Activated naive CD4-positive, alpha-beta T cell treated with anti-CD3 and anti-CD28 coated beads for 36 hours (primary cell): ENCODE data around the gene CBR3. TPM values are rescaled to one million over a fixed set of nuclear protein-coding genes. Genes with fewer than 3 reads are reported as not detected.
A peak's percentile ranks its signal among the peaks of the same experiment; 100 is the strongest.

Source experiments
- CTCF ChIA-PET: fragments of 350-600 bp; sonication (Branson Sonifier 250); formaldehyde crosslinking; loops from one replicate; lab custom pipeline; 2021; ENCODE audit warnings: antibody characterized with exemption; lab: Charles Lee
- DNase-seq: peaks from one replicate; pipeline ENCODE4 v3.0.0-alpha.2; 2020
- H3K27ac Mint-ChIP-seq: one replicate; pipeline ENCODE4 v1.8.0; 2021; ENCODE audit warnings: mild to moderate bottlenecking, mixed read lengths
- H3K27me3 Mint-ChIP-seq: one replicate; pipeline ENCODE4 v1.8.0; 2021; ENCODE audit warnings: low read depth, mixed read lengths
- H3K36me3 Mint-ChIP-seq: one replicate; pipeline ENCODE4 v1.8.0; 2021; ENCODE audit warnings: low read depth, mixed read lengths
- H3K4me1 Mint-ChIP-seq: one replicate; pipeline ENCODE4 v1.8.0; 2021; ENCODE audit warnings: low read depth, mixed read lengths
- H3K4me3 Mint-ChIP-seq: one replicate; pipeline ENCODE4 v1.8.0; 2021; ENCODE audit warnings: mild to moderate bottlenecking, moderate library complexity, mixed read lengths
- H3K9me3 Mint-ChIP-seq: one replicate; pipeline ENCODE4 v1.8.0; 2021; ENCODE audit warnings: mixed read lengths
- intact Hi-C: fragments of 100-400 bp; cut with micrococcal nuclease; formaldehyde crosslinking; loops from one replicate; pipeline ENCODE4 v1.15.1; 2023
- total RNA-seq, 2 experiments: library from RNA; stranded (reverse); gene quantifications; one replicate each; pipeline ENCODE4 v1.2.3, GENCODE V29; 2021

The CBR3 gene
- total RNA-seq, 2 experiments from 2014 or later, result 13.3 to 13.7 TPM

DNA sequence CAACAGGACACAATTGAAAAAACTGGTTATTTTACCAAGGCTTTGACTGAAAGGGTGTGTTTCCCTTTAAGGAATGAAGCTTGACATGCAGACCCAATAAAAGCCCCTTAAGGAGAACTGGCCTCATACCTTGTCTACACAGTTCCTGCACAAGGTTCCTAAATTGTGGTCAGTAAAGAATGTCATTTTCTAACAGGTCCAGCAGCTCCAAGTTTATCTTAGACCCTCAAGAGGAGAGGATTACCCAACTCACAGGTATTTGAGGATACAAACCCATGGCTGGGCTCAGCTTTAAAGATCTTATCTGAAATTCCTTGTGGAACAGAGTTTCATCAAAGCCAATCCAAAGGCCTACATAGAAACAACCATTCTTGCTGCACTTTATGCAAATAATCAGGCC, 31.4 kb upstream of the CBR3 start:
- intact Hi-C loops, result no loop called here
- Mint-ChIP-seq H3K4me1 (peaks cover 13% of the 10 kb centered on the region), H3K27me3 (peaks cover 20% of the 10 kb centered on the region), H3K4me3 (no peak overlapping the region), H3K9me3 (no peaks in the 10 kb centered on the region), H3K27ac (no peak overlapping the region), H3K36me3 (no peaks in the 10 kb centered on the region)
- CTCF ChIA-PET, result interaction anchor here (0.6 to 3.2 kb wide), 2 partner anchors 9 to 39 kb away, joined by 3 to 12 read pairs; no protein-coding TSS in a partner anchor
- no peak for DNase-seq

DNA sequence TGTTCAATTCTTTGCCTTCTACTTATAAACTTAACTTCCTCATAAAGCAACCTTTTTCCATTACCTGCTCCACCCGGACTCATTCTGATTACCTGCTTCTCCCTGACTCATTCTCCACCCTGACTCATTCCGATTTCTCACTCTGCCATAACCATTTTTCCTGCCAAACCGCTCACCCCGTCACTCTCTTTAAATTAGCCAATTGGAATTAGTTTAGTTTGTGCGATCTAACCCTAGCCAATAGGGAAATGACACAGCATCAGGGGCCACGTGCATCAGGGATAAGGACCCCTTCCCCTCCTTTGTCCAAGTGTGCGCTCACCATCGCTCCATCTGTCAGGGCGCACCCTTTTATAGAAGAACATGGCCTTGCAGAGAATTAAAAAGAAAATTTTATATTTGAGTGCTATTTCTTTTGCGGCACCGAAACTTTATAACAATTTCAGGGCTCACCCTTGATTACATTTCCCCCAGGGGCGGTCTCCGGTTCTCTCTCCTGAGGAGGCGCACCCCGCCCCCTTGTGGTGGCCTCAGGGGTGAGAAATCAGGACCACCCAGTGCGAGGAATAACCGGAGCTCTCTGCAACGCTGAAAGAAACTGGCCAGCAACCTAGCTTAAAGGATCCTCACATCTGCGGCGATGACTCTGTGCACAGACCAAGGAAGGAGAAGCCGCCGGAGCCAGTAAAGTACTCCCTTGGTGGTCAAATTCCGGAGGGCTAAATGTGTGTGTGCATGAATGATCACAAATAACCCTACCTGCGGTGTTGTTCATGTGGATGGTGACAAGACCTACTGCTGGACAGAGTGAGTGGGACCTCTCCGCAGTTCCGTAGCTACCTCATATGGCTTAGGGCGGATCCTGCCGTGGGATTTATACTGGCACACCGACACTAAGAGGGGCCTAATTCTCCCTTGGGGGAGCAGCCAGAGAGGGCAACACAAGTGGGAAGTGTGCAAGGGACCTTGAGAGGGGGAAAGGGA, 30.3 kb upstream of the CBR3 start:
- peaks cover 13% of the 10 kb centered on the region for H3K4me1 Mint-ChIP-seq
- CTCF ChIA-PET, result interaction anchor here (0.9 to 3.2 kb wide), 4 partner anchors 8 to 51 kb away, joined by 3 to 12 read pairs (median 6); partner anchors contain the start of gene SETD4
- DNase-seq, result peak; percentile 50
- H3K9me3 Mint-ChIP-seq, result no peaks in the 10 kb centered on the region
- no peak overlapping the region for H3K27ac Mint-ChIP-seq
- peak overlapping the region; percentile 31 for H3K4me3 Mint-ChIP-seq
- intact Hi-C loops, result no loop called here
- H3K27me3 Mint-ChIP-seq, result peaks cover 20% of the 10 kb centered on the region
- no peaks in the 10 kb centered on the region for H3K36me3 Mint-ChIP-seq

DNA sequence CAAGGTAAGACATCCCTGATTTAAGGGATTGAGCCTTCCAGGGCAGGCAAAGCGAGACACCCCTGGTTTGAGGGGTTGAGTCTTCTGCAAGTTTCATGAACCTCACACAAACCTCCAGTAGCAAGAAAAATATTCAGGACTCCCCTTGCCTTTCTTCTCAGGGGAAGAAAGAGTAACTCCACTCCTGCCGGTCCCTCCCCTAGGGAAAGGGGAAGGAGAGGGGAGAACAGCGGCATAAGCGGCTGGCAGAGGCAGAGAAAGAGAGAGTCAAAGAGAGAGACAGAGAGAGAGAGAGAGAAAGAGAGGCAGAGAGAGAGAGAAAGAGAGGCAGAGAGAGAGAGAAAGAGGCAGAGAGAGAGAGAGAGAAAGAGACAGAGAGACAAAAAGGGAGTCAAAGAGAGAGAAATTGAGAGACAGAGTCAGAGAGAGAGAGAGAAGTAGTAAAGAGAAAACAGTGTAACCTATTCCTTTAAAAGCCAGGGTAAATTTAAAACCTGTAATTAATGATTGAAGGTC, 29.5 kb upstream of the CBR3 start:
- peaks cover 13% of the 10 kb centered on the region for H3K4me1 Mint-ChIP-seq
- CTCF ChIA-PET, result interaction anchor here (0.9 to 3.2 kb wide), 4 partner anchors 7 to 52 kb away, joined by 3 to 12 read pairs (median 6); partner anchors contain the start of gene SETD4
- intact Hi-C loops, result no loop called here
- H3K9me3 Mint-ChIP-seq, result no peaks in the 10 kb centered on the region
- H3K27me3 Mint-ChIP-seq, result peaks cover 20% of the 10 kb centered on the region
- H3K27ac Mint-ChIP-seq, result no peak overlapping the region
- no peak for DNase-seq
- peak overlapping the region; percentile 31 for H3K4me3 Mint-ChIP-seq
- H3K36me3 Mint-ChIP-seq, result no peaks in the 10 kb centered on the region

DNA sequence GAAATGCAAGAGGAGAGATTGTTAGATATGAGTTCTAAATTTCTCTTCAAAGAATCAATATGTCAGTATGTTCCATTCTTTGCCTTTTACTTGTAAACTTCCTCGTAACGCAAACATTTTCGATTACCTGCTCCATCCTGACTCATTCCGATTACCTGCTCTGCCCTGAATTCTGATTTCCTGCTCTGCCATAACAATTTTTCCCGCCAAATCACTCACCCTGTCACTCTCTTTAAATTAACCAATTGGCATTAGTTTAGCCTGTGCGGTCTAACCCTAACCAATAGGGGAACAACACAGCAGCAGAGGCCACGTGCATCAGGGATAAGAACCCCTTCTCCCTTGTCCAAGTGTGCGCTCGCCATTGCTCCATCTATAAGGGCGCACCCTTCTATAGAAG, 25.0 kb upstream of the CBR3 start:
- intact Hi-C loops, result no loop called here
- CTCF ChIA-PET, result interaction anchor here (0.6 kb wide), 1 partner anchor 1416 kb away, joined by 4 read pairs; no protein-coding TSS in a partner anchor
- no peak for DNase-seq
- Mint-ChIP-seq H3K9me3 (no peaks in the 10 kb centered on the region), H3K27ac (no peak overlapping the region), H3K4me3 (no peak overlapping the region), H3K36me3 (no peaks in the 10 kb centered on the region), H3K4me1 (peaks cover 21% of the 10 kb centered on the region), H3K27me3 (peaks cover 10% of the 10 kb centered on the region)

DNA sequence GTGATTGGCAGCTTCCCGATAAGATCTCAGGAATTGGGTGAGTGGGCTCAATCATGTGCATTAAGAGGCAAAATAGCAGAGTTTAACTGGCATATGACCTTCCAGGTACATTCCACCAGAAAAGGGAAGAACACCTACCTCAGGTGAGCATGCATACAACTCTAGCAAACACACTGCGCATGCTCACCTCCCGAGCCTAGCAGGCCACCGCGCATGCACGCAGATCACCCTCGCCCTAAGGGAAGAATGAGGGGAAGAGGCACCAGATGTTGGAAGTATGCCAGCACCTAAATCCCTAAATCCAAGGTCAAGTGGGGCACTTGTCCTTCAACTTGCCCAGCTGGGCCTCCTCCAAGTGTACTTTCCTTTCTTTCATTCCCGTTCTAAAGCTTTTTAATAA, 23.6 kb upstream of the CBR3 start:
- Mint-ChIP-seq H3K27me3 (no peaks in the 10 kb centered on the region), H3K36me3 (no peaks in the 10 kb centered on the region), H3K4me3 (no peak overlapping the region), H3K9me3 (no peaks in the 10 kb centered on the region), H3K27ac (no peak overlapping the region), H3K4me1 (peaks cover 21% of the 10 kb centered on the region)
- CTCF ChIA-PET, result interaction anchor here (0.9 to 2.2 kb wide), 5 partner anchors 15 to 178 kb away, joined by 3 to 6 read pairs (median 4); no protein-coding TSS in a partner anchor
- intact Hi-C loops, result no loop called here
- no peak for DNase-seq

DNA sequence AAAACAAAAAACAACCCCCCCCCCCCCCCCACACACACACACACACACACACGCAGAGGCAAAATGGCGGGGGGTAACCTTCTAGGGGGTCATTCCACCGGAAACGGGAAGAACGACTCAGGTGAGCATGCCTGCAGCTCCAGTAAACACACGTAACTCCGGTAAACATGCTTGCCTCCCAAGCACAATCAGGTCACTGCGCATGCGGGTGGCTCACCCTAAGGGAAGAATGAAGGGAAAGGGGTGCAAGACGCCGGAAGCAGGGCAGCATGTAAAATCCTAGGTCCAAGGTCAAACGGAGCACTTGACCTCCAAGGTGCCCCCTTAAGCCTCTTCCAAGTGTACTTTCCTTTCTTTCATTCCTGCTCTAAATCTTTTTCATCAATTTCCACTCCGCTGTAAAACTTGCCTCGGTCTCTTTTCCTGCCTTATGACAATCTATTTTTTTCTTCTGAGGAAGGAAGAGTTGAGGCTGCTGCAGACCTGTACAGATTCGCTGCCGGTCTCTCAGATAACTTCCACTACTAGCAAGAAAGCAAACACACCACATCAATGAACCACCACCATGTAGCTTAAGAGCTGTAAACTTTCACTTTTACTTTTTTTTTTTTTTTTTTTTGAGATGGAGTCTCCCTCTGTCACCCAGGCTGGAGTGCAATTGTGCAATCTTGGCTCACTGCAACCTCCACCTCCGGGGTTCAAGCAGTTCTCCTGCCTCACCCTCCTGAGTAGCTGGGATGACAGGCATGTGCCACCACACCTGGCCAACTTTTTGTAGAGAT, 21.0 kb upstream of the CBR3 start:
- H3K9me3 Mint-ChIP-seq, result no peaks in the 10 kb centered on the region
- H3K4me1 Mint-ChIP-seq, result peaks cover 21% of the 10 kb centered on the region
- intact Hi-C loops, result no loop called here
- peak overlapping the region; percentile 51 for H3K27ac Mint-ChIP-seq
- H3K36me3 Mint-ChIP-seq, result no peaks in the 10 kb centered on the region
- CTCF ChIA-PET, result interaction anchor here (0.6 to 2.1 kb wide), 20 partner anchors 10 to 1558 kb away, joined by 3 to 14 read pairs (median 4); partner anchors contain the start of gene SETD4
- DNase-seq, result peak; percentile 33
- H3K4me3 Mint-ChIP-seq, result peak overlapping the region; percentile 76
- no peaks in the 10 kb centered on the region for H3K27me3 Mint-ChIP-seq

DNA sequence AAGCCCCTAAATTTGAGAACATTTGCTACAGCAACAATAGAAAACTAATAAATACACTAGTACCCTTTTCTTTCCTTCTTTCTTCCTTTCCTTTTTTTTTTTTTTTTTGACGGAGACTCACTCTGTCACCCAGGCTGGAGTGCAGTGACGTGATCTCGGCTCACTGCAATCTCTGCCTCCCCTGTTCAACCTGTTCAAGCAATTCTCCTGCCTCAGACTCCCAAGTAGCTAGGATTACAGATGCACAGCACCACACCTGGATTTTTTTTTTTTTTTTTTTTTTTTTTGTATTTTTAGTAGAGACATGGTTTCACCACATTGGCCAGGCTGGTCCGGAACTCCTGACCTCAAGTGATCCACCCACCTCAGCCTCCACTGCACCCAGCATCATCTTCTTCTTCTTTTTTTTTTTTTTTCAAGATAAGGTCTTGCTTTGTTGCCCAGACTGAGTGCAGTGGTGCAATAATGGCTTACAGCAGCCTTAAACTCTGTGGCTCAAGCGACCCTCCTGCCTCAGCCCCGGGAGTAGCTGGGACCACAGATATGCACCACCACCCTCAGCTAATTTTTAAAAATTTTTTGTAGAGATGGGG, 19.6 kb upstream of the CBR3 start:
- intact Hi-C loops, result no loop called here
- DNase-seq, result no peak
- Mint-ChIP-seq H3K9me3 (no peaks in the 10 kb centered on the region), H3K4me1 (peaks cover 21% of the 10 kb centered on the region), H3K36me3 (no peaks in the 10 kb centered on the region), H3K27ac (peak overlapping the region; percentile 24), H3K4me3 (no peak overlapping the region), H3K27me3 (no peaks in the 10 kb centered on the region)
- CTCF ChIA-PET, result interaction anchor here (0.7 to 1.7 kb wide), 3 partner anchors 10 to 183 kb away, joined by 3 to 4 read pairs (median 3); no protein-coding TSS in a partner anchor

DNA sequence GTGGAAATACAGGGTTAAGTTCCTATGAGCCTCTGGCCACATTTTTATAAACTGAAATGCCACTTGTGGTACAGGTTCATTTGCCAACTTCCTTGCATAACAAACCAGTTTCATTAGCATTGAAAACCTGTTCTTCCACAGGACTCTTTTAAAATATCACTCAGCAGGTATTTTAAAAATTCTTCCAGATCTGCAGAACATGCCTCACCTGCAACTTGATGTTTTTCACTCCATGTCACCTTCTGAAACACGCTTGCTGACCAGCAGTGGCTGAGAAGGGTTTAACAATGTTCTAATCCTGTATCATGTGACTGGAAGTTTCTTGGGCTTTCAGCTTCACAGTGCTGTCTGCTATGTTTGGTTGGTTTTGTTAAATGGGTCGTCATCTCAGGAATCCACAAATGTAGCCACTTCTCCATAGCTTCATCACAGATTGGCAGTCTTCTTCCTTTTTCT, 17.6 kb upstream of the CBR3 start:
- CTCF ChIA-PET, result interaction anchor here (0.7 to 1.6 kb wide), 3 partner anchors 8 to 238 kb away, joined by 3 to 4 read pairs (median 3); no protein-coding TSS in a partner anchor
- H3K27me3 Mint-ChIP-seq, result no peaks in the 10 kb centered on the region
- H3K36me3 Mint-ChIP-seq, result no peaks in the 10 kb centered on the region
- no peak for DNase-seq
- H3K9me3 Mint-ChIP-seq, result no peaks in the 10 kb centered on the region
- intact Hi-C loops, result no loop called here
- H3K27ac Mint-ChIP-seq, result no peak overlapping the region
- H3K4me1 Mint-ChIP-seq, result peaks cover 21% of the 10 kb centered on the region
- H3K4me3 Mint-ChIP-seq, result no peak overlapping the region

DNA sequence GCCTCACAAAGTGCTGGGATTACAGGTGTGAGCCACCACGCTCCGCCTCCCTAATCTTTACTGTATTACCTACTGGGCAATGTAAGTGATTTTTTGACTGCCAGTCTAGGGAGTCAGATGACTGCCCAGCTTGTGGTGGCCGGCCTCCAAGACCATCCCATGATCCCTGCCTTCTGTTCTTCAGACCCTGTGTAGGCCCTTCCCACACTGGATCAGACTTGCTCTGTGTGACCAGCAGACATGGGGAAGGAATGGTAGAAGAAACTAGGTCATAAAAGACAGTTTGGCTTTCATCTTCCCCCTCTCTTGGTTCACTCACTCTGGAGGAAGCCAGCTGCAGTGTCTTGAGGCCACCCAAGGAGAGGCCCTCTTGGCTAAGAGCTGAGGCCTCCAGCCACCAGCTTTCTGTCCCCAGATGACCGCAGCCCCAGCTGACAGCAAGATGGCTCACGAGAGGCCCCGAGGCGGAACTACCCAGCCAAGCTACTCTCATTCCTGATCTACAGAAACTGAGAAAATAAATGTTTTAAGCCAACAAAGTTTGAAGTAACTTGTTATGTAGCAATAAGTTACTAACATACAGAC, 14.5 kb upstream of the CBR3 start:
- no peaks in the 10 kb centered on the region for H3K27me3 Mint-ChIP-seq
- no peaks in the 10 kb centered on the region for H3K9me3 Mint-ChIP-seq
- no peak overlapping the region for H3K4me3 Mint-ChIP-seq
- no peaks in the 10 kb centered on the region for H3K36me3 Mint-ChIP-seq
- H3K27ac Mint-ChIP-seq, result no peak overlapping the region
- DNase-seq, result no peak
- H3K4me1 Mint-ChIP-seq, result peaks cover 2% of the 10 kb centered on the region
- CTCF ChIA-PET, result no interaction called here
- intact Hi-C loops, result no loop called here

DNA sequence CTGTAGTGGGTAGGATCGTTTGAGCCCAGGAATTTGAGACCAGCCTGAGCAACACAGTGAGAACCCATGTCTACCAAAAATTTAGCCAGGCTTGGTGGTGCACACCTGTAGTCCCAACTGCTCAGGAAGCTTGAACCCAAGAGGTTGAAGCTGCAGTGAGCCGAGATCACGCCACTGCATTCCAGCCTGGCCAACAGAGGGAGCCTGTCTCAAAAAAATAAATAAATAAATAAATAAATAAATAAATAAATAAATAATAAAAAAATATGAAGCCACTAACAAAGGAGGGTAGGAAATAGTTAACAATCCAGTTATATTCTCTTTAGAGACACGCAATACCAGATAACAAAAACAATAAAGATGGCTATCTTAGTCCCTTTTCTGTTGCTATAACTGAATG, 11.9 kb upstream of the CBR3 start:
- CTCF ChIA-PET, result interaction anchor here (0.7 to 1.5 kb wide), 4 partner anchors 10 to 32 kb away, joined by 4 to 6 read pairs (median 4); no protein-coding TSS in a partner anchor
- intact Hi-C loops, result no loop called here
- Mint-ChIP-seq H3K4me3 (no peak overlapping the region), H3K4me1 (peaks cover 5% of the 10 kb centered on the region), H3K27me3 (no peaks in the 10 kb centered on the region), H3K36me3 (no peaks in the 10 kb centered on the region), H3K27ac (no peak overlapping the region), H3K9me3 (no peaks in the 10 kb centered on the region)
- no peak for DNase-seq

DNA sequence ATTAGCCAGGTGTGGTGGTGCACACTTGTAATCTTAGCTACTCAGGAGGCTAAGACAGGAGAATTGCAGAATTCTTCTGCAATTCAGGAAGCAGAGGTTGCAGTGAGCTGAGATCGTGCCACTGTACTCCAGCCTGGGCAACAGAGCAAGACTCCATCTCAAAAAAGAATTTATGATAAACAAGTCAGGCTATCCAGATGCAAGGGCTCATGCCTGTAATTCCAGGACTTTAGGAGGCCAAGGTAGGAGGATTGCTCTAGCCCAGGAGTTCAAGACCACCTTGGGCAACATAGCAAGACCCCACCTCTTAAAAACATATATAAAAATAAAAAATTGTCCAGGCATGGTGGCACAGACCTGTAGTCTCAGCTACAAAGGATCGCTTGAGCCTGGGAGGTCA, 10.5 kb upstream of the CBR3 start:
- H3K27ac Mint-ChIP-seq, result no peak overlapping the region

More for the DNA sequence above, 10.5 kb upstream of the CBR3 start:
- Mint-ChIP-seq H3K27me3 (no peaks in the 10 kb centered on the region), H3K9me3 (no peaks in the 10 kb centered on the region), H3K36me3 (no peaks in the 10 kb centered on the region), H3K4me1 (peaks cover 5% of the 10 kb centered on the region), H3K4me3 (no peak overlapping the region)
- CTCF ChIA-PET, result interaction anchor here (0.6 to 1.9 kb wide), 7 partner anchors 11 to 882 kb away, joined by 3 to 9 read pairs (median 4); no protein-coding TSS in a partner anchor
- no peak for DNase-seq
- intact Hi-C loops, result no loop called here
